ENCODE data around the gene PARG. TPM values are rescaled to one million over a fixed set of nuclear protein-coding genes. Genes with fewer than 3 reads are reported as not detected.
"Not testable (repeated sequence)": the region's sequence is repeated elsewhere in the genome, so short reads cannot be mapped to it uniquely, and the experiment has no call there.

Gene PARG
- 17.9 and 20.3 TPM in 2 replicates for total RNA-seq (2012; rRNA removed)

GRCh38 chr10:49941447-49942338 lies at the start of gene PARG, which contains the start of gene TIMM23B:
TSS of gene PARG (minus strand) at chr10:49942027. CDS start at chr10:49941725, 302 bp downstream.
TSS of gene TIMM23B (plus strand) at chr10:49942053. CDS start at chr10:49942195, 142 bp downstream.
- H3K36me3 ChIP-seq (ENCODE audit: insufficient read depth, low read length); H3K9me3 ChIP-seq (replicated peaks; ENCODE audit: low read length); H3K4me1 ChIP-seq (ENCODE audit: control insufficient read depth, insufficient read depth, low read length); H3K27me3 ChIP-seq (ENCODE audit: control insufficient read depth, insufficient read depth, low read length): not testable (repeated sequence)
- peak within 1 kb of the TSS; percentile 88 for H3K4me2 ChIP-seq (ENCODE audit: low read length)
- peak within 1 kb of the TSS; percentile 94 for H3K4me3 ChIP-seq (ENCODE audit: low read length)
- peak within 1 kb of the TSS; percentile 96 for H3K9ac ChIP-seq (ENCODE audit: low read depth, low read length)

- H3K9ac ChIP-seq (ENCODE audit: low read depth, low read length); H3K4me2 ChIP-seq (ENCODE audit: low read length); H3K4me3 ChIP-seq (ENCODE audit: low read length); H3K36me3 ChIP-seq (ENCODE audit: insufficient read depth, low read length); H3K4me1 ChIP-seq (ENCODE audit: control insufficient read depth, insufficient read depth, low read length); H3K27me3 ChIP-seq (ENCODE audit: control insufficient read depth, insufficient read depth, low read length); H3K9me3 ChIP-seq (replicated peaks; ENCODE audit: low read length): not testable (repeated sequence)
These were observed 46.5 kb upstream of the PARG start, which contains the start of gene AGAP6 for GRCh38 chr10:49988376-49988775. TSS of gene AGAP6 (plus strand) at chr10:49988406. CDS start at chr10:49988716, 310 bp downstream.

GRCh38 chr10:49987207-49987606 lies 45.4 kb upstream of the PARG start:
- H3K4me2 ChIP-seq (ENCODE audit: low read length); H3K9ac ChIP-seq (ENCODE audit: low read depth, low read length); H3K4me3 ChIP-seq (ENCODE audit: low read length); H3K4me1 ChIP-seq (ENCODE audit: control insufficient read depth, insufficient read depth, low read length); H3K27me3 ChIP-seq (ENCODE audit: control insufficient read depth, insufficient read depth, low read length); H3K36me3 ChIP-seq (ENCODE audit: insufficient read depth, low read length); H3K9me3 ChIP-seq (replicated peaks; ENCODE audit: low read length): not testable (repeated sequence)

GRCh38 chr10:49977756-49978155 lies 35.9 kb upstream of the PARG start:
- not testable (repeated sequence) for H3K9me3 ChIP-seq (replicated peaks; ENCODE audit: low read length); H3K9ac ChIP-seq (ENCODE audit: low read depth, low read length); H3K4me3 ChIP-seq (ENCODE audit: low read length); H3K4me2 ChIP-seq (ENCODE audit: low read length); H3K4me1 ChIP-seq (ENCODE audit: control insufficient read depth, insufficient read depth, low read length); H3K27me3 ChIP-seq (ENCODE audit: control insufficient read depth, insufficient read depth, low read length); H3K36me3 ChIP-seq (ENCODE audit: insufficient read depth, low read length)

- not testable (repeated sequence) for H3K4me2 ChIP-seq (ENCODE audit: low read length); H3K27me3 ChIP-seq (ENCODE audit: control insufficient read depth, insufficient read depth, low read length); H3K4me3 ChIP-seq (ENCODE audit: low read length); H3K9me3 ChIP-seq (replicated peaks; ENCODE audit: low read length); H3K4me1 ChIP-seq (ENCODE audit: control insufficient read depth, insufficient read depth, low read length); H3K9ac ChIP-seq (ENCODE audit: low read depth, low read length); H3K36me3 ChIP-seq (ENCODE audit: insufficient read depth, low read length)
These were observed 30.3 kb upstream of the PARG start for GRCh38 chr10:49972094-49972493.

- not testable (repeated sequence) for H3K27me3 ChIP-seq (ENCODE audit: control insufficient read depth, insufficient read depth, low read length); H3K36me3 ChIP-seq (ENCODE audit: insufficient read depth, low read length); H3K4me3 ChIP-seq (ENCODE audit: low read length); H3K4me1 ChIP-seq (ENCODE audit: control insufficient read depth, insufficient read depth, low read length); H3K9ac ChIP-seq (ENCODE audit: low read depth, low read length); H3K9me3 ChIP-seq (replicated peaks; ENCODE audit: low read length); H3K4me2 ChIP-seq (ENCODE audit: low read length)
These were observed 29.6 kb upstream of the PARG start for GRCh38 chr10:49971466-49971865.

- H3K36me3 ChIP-seq (ENCODE audit: insufficient read depth, low read length); H3K27me3 ChIP-seq (ENCODE audit: control insufficient read depth, insufficient read depth, low read length); H3K4me3 ChIP-seq (ENCODE audit: low read length); H3K9me3 ChIP-seq (replicated peaks; ENCODE audit: low read length); H3K4me1 ChIP-seq (ENCODE audit: control insufficient read depth, insufficient read depth, low read length); H3K4me2 ChIP-seq (ENCODE audit: low read length); H3K9ac ChIP-seq (ENCODE audit: low read depth, low read length): not testable (repeated sequence)
These were observed 28.6 kb upstream of the PARG start for GRCh38 chr10:49970331-49970857.

- H3K4me3 ChIP-seq (ENCODE audit: low read length); H3K4me1 ChIP-seq (ENCODE audit: control insufficient read depth, insufficient read depth, low read length); H3K4me2 ChIP-seq (ENCODE audit: low read length); H3K9ac ChIP-seq (ENCODE audit: low read depth, low read length); H3K9me3 ChIP-seq (replicated peaks; ENCODE audit: low read length); H3K36me3 ChIP-seq (ENCODE audit: insufficient read depth, low read length); H3K27me3 ChIP-seq (ENCODE audit: control insufficient read depth, insufficient read depth, low read length): not testable (repeated sequence)
These were observed 11.3 kb upstream of the PARG start for GRCh38 chr10:49953122-49953521.

GRCh38 chr10:49952006-49952405 lies 10.2 kb upstream of the PARG start:
- not testable (repeated sequence) for H3K9me3 ChIP-seq (replicated peaks; ENCODE audit: low read length); H3K4me3 ChIP-seq (ENCODE audit: low read length); H3K4me2 ChIP-seq (ENCODE audit: low read length); H3K9ac ChIP-seq (ENCODE audit: low read depth, low read length); H3K36me3 ChIP-seq (ENCODE audit: insufficient read depth, low read length); H3K4me1 ChIP-seq (ENCODE audit: control insufficient read depth, insufficient read depth, low read length); H3K27me3 ChIP-seq (ENCODE audit: control insufficient read depth, insufficient read depth, low read length)

GRCh38 chr10:49948737-49949136 lies 6.9 kb upstream of the PARG start:
- H3K4me2 ChIP-seq (ENCODE audit: low read length); H3K27me3 ChIP-seq (ENCODE audit: control insufficient read depth, insufficient read depth, low read length); H3K9me3 ChIP-seq (replicated peaks; ENCODE audit: low read length); H3K9ac ChIP-seq (ENCODE audit: low read depth, low read length); H3K4me3 ChIP-seq (ENCODE audit: low read length); H3K4me1 ChIP-seq (ENCODE audit: control insufficient read depth, insufficient read depth, low read length); H3K36me3 ChIP-seq (ENCODE audit: insufficient read depth, low read length): not testable (repeated sequence)

GRCh38 chr10:49948142-49948541 lies 6.3 kb upstream of the PARG start:
- H3K4me2 ChIP-seq (ENCODE audit: low read length); H3K9ac ChIP-seq (ENCODE audit: low read depth, low read length); H3K36me3 ChIP-seq (ENCODE audit: insufficient read depth, low read length); H3K4me3 ChIP-seq (ENCODE audit: low read length); H3K27me3 ChIP-seq (ENCODE audit: control insufficient read depth, insufficient read depth, low read length); H3K9me3 ChIP-seq (replicated peaks; ENCODE audit: low read length); H3K4me1 ChIP-seq (ENCODE audit: control insufficient read depth, insufficient read depth, low read length): not testable (repeated sequence)

GRCh38 chr10:49943607-49944006 lies 1.8 kb upstream of the PARG start:
- not testable (repeated sequence) for H3K4me1 ChIP-seq (ENCODE audit: control insufficient read depth, insufficient read depth, low read length); H3K9ac ChIP-seq (ENCODE audit: low read depth, low read length); H3K4me3 ChIP-seq (ENCODE audit: low read length); H3K27me3 ChIP-seq (ENCODE audit: control insufficient read depth, insufficient read depth, low read length); H3K9me3 ChIP-seq (replicated peaks; ENCODE audit: low read length); H3K36me3 ChIP-seq (ENCODE audit: insufficient read depth, low read length)
- H3K4me2 ChIP-seq (ENCODE audit: low read length), result peak overlapping the region; percentile 88
